Mesenchymal stem cell (in vitro differentiated cells and primary cell): ENCODE results near the gene CORO1C.

Experiments used
- DNase-seq: peaks from one replicate; pipeline ENCODE4 v3.0.0-alpha.2; 2013
- H2AFZ ChIP-seq: one replicate; pipeline ENCODE4 v1.6.1; 2013; ENCODE audit warnings: low read depth, mild to moderate bottlenecking, control low read depth, inconsistent platforms, low read length, moderate library complexity
- H2AK5ac ChIP-seq: 2 replicates; pipeline ENCODE4 v1.6.1; 2013; ENCODE audit warnings: low read length, moderate library complexity, mild to moderate bottlenecking, inconsistent platforms; ENCODE audit not compliant: severe bottlenecking
- H2BK120ac ChIP-seq: one replicate; pipeline ENCODE4 v1.6.1; 2013; ENCODE audit warnings: low read depth, mild to moderate bottlenecking, inconsistent platforms, low read length, moderate library complexity
- H2BK12ac ChIP-seq, 2 experiments: one replicate each; pipeline ENCODE4 v1.6.1; 2013; ENCODE audit warnings: inconsistent platforms in 2 of 2, low read length in 2 of 2, mild to moderate bottlenecking in 2 of 2, moderate library complexity in 2 of 2, control low read depth in 1 of 2
- H2BK15ac ChIP-seq: one replicate; pipeline ENCODE4 v1.6.1; 2013; ENCODE audit warnings: mild to moderate bottlenecking, low read depth, inconsistent platforms; ENCODE audit not compliant: poor library complexity, severe bottlenecking
- H2BK5ac ChIP-seq: 2 replicates; pipeline ENCODE4 v1.6.1; 2013; ENCODE audit warnings: low read depth, mild to moderate bottlenecking, low read length, control low read depth, inconsistent platforms; ENCODE audit not compliant: poor library complexity, severe bottlenecking
- H3K14ac ChIP-seq, 2 experiments: one replicate each; pipeline ENCODE4 v1.6.1; 2013; ENCODE audit warnings: inconsistent platforms in 2 of 2, low read length in 2 of 2, control low read depth in 1 of 2, mild to moderate bottlenecking in 1 of 2, moderate library complexity in 1 of 2
- H3K18ac ChIP-seq, 2 experiments: one replicate each; pipeline ENCODE4 v1.6.1; 2013; ENCODE audit warnings: inconsistent platforms in 2 of 2, low read length in 2 of 2, control low read depth in 1 of 2, low read depth in 1 of 2, mild to moderate bottlenecking in 1 of 2
- H3K23ac ChIP-seq, 2 experiments: one replicate each; pipeline ENCODE4 v1.6.1; 2013; ENCODE audit warnings: inconsistent platforms in 2 of 2, low read length in 2 of 2, mild to moderate bottlenecking in 2 of 2, moderate library complexity in 2 of 2, control low read depth in 1 of 2
- H3K27ac ChIP-seq: 2 replicates; pipeline ENCODE4 v1.5.1; 2013; ENCODE audit warnings: mild to moderate bottlenecking, moderate library complexity, low read length, control low read depth, inconsistent platforms; ENCODE audit not compliant: poor library complexity, severe bottlenecking
- H3K27me3 ChIP-seq, 2 experiments: 2 replicates each; pipeline versions ENCODE4 v1.6.1 to v1.7.0; 2013; ENCODE audit warnings: low read length in 2 of 2, mild to moderate bottlenecking in 2 of 2, moderate library complexity in 2 of 2, control low read depth in 1 of 2, inconsistent platforms in 1 of 2; ENCODE audit not compliant: control insufficient read depth in 1 of 2, insufficient read depth in 1 of 2
- H3K36me3 ChIP-seq, 2 experiments: 2 replicates each; pipeline versions ENCODE4 v1.6.1 to v1.7.0; 2013; ENCODE audit warnings: low read length in 2 of 2, control low read depth in 1 of 2, inconsistent platforms in 1 of 2, low read depth in 1 of 2, mild to moderate bottlenecking in 1 of 2; ENCODE audit not compliant: insufficient read depth in 2 of 2, control insufficient read depth in 1 of 2
- H3K4ac ChIP-seq, 2 experiments: one replicate each; pipeline ENCODE4 v1.6.1; 2013; ENCODE audit warnings: inconsistent platforms in 2 of 2, low read length in 2 of 2, mild to moderate bottlenecking in 2 of 2, moderate library complexity in 2 of 2, control low read depth in 1 of 2, low read depth in 1 of 2
- H3K4me1 ChIP-seq: 2 replicates; pipeline ENCODE4 v1.6.1; 2013; ENCODE audit warnings: low read depth, low read length, control low read depth; ENCODE audit not compliant: control insufficient read depth, insufficient read depth
- H3K4me2 ChIP-seq: 2 replicates; pipeline ENCODE4 v1.6.1; 2013; ENCODE audit warnings: low read length, mild to moderate bottlenecking, inconsistent platforms; ENCODE audit not compliant: poor library complexity, severe bottlenecking
- H3K4me3 ChIP-seq, 2 experiments: 2 replicates each; pipeline versions ENCODE4 v1.5.1 to v1.7.0; 2013; ENCODE audit warnings: low read length in 2 of 2, mild to moderate bottlenecking in 2 of 2, control low read depth in 1 of 2, low read depth in 1 of 2; ENCODE audit not compliant: insufficient read depth in 1 of 2
- H3K79me1 ChIP-seq: replicated peaks from 2 replicates; pipeline ENCODE4 v1.6.1; 2013; ENCODE audit warnings: mild to moderate bottlenecking, control low read depth, low read length, inconsistent platforms; ENCODE audit not compliant: poor library complexity, severe bottlenecking
- H3K9ac ChIP-seq: 2 replicates; pipeline ENCODE4 v1.7.0; 2013; ENCODE audit warnings: mild to moderate bottlenecking, low read length, moderate library complexity
- H3K9me3 ChIP-seq: 2 replicates; pipeline ENCODE4 v1.7.0; 2013; ENCODE audit warnings: mild to moderate bottlenecking, low read length; ENCODE audit not compliant: control insufficient read depth
- H4K8ac ChIP-seq: one replicate; pipeline ENCODE4 v1.6.1; 2013; ENCODE audit warnings: inconsistent platforms, mild to moderate bottlenecking, low read length, moderate library complexity
- H4K91ac ChIP-seq: one replicate; pipeline ENCODE4 v1.6.1; 2013; ENCODE audit warnings: mild to moderate bottlenecking, low read length, inconsistent platforms
- WGBS: methylation state at CpG from one replicate; pipeline ENCODE4 v1.1.7; 2013; ENCODE audit warnings: mixed read lengths; 5-methylcytosine and 5-hydroxymethylcytosine counted together

The CORO1C gene

DNA sequence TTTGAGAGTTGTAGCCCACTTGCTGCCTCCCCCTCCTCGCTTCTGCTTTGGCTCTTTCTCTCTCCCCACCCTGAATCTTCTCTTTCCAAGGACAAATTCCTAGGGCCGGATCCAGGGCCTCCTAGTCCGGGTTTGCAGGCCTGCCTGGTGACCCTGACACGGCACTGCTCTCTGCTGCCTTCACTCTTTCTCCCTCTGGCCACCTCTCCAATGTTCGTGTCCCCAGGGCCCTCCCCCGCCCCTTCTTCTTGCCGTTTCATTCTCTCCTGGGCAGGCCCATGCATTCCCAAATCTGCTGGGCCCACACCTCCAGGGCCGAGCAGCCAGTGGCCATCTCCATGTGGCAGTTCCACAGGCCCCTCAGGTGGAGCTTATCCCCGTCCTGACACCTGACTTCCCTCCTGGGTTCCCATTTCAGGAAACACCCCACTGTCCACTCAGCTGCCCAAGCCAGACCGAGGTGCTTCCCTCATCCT, 34.0 kb upstream of the CORO1C start:
- H3K4me2 ChIP-seq = no peak overlapping the region
- H3K23ac ChIP-seq = no peak overlapping the region
- H2BK15ac ChIP-seq = no peak overlapping the region
- H3K14ac ChIP-seq = no peak overlapping the region
- H2AK5ac ChIP-seq = no peak overlapping the region
- H3K9me3 ChIP-seq = no peaks in the 10 kb centered on the region
- H3K18ac ChIP-seq = no peak overlapping the region
- peaks cover 7% of the 10 kb centered on the region for H3K4me1 ChIP-seq
- no peak overlapping the region for H2BK5ac ChIP-seq
- no peak overlapping the region for H3K9ac ChIP-seq
- no peak overlapping the region for H2BK120ac ChIP-seq
- no peak overlapping the region for H4K91ac ChIP-seq
- no peak overlapping the region for H2AFZ ChIP-seq
- no peak overlapping the region for H4K8ac ChIP-seq
- no peak overlapping the region for H3K4ac ChIP-seq
- WGBS = 66% methylated on average over 10 of the region's 10 CpGs
- H3K27me3 ChIP-seq = peaks cover 0 to 22% of the 10 kb centered on the region in 2 experiments
- no peak overlapping the region for H3K4me3 ChIP-seq
- no peaks in the 10 kb centered on the region for H3K79me1 ChIP-seq
- H3K27ac ChIP-seq = no peak overlapping the region
- H2BK12ac ChIP-seq = no peak overlapping the region
- no peaks in the 10 kb centered on the region for H3K36me3 ChIP-seq
- DNase-seq = no peak

DNA sequence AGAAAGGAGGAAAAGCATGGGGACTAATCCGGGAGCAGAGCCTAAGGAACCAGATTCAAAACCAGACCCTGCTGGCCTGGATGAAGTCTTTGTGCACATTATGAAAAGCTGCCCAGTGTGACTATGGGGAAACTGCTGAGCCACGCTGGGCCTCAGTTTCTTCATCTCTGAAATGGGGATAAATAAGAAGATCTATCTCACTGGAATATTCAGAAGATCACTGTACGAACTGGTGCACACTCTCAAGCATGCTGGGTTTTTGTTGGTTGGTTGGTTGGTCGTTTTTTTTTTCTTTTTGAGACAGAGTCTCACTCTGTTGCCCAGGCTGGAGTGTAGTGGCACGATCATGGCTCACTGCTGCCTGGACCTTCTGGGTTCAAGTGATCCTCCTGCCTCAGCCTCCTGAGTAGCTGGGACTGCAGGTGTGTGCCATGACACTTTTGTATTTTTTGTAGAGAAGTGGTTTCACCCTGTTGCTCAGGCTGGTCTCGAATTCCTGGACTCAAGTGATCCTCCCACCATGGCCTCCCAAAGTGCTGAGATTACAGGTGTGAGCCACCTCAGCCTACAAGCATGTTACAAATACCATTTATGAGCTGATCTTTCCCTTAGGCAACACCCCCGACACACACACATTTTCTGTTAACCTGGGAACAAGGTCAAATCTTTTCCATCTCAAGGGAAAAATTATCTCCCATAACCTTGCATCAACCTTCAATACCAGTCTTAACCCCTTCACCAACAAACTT, 33.4 kb upstream of the CORO1C start:
- Histone ChIP-seq H2BK5ac (no peak overlapping the region), H2BK12ac (no peak overlapping the region), H3K4me1 (peaks cover 7% of the 10 kb centered on the region), H3K79me1 (no peaks in the 10 kb centered on the region), H3K27ac (no peak overlapping the region), H3K23ac (no peak overlapping the region), H3K14ac (no peak overlapping the region), H2AK5ac (no peak overlapping the region), H4K91ac (no peak overlapping the region), H3K9me3 (no peaks in the 10 kb centered on the region), H3K18ac (no peak overlapping the region), H3K4me2 (no peak overlapping the region), H3K4me3 (no peak overlapping the region), H3K9ac (no peak overlapping the region), H3K4ac (no peak overlapping the region), H2BK120ac (no peak overlapping the region), H3K27me3 (peaks cover 0 to 16% of the 10 kb centered on the region in 2 experiments), H2AFZ (no peak overlapping the region), H2BK15ac (no peak overlapping the region), H3K36me3 (no peaks in the 10 kb centered on the region), H4K8ac (no peak overlapping the region)
- WGBS = 89% methylated on average over 7 of the region's 7 CpGs
- DNase-seq = no peak

DNA sequence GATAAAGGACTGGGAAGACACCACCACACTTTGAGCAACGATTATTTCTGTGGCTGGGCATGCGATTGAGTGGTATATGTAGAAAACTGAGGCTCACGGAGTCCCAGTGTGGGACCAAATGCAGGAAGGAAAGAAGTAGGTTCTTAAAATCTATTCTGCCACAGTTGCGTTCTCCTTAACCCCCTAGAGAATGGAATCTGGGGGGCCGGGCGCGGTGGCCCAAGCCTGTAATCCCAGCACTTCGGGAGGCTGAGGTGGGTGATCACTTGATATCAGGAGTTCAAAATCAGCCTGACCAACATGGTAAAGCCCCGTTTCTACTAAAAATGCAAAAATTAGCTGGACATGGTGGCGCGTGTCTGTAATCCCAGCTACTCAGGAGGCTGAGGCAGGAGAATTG, 29.9 kb upstream of the CORO1C start:
- Histone ChIP-seq H4K8ac (no peak overlapping the region), H3K4me3 (no peak overlapping the region), H2BK120ac (no peak overlapping the region), H2BK15ac (no peak overlapping the region), H3K23ac (no peak overlapping the region), H2AK5ac (no peak overlapping the region), H3K18ac (no peak overlapping the region), H4K91ac (no peak overlapping the region), H3K27ac (no peak overlapping the region), H3K9me3 (no peaks in the 10 kb centered on the region), H3K27me3 (no peaks in the 10 kb centered on the region), H3K4ac (no peak overlapping the region), H3K4me2 (no peak overlapping the region), H2AFZ (no peak overlapping the region), H3K9ac (no peak overlapping the region), H3K14ac (no peak overlapping the region), H3K79me1 (no peaks in the 10 kb centered on the region), H3K4me1 (no peaks in the 10 kb centered on the region), H3K36me3 (no peaks in the 10 kb centered on the region), H2BK5ac (no peak overlapping the region), H2BK12ac (no peak overlapping the region)
- 95% methylated on average over 11 of the region's 11 CpGs for WGBS
- no peak for DNase-seq

DNA sequence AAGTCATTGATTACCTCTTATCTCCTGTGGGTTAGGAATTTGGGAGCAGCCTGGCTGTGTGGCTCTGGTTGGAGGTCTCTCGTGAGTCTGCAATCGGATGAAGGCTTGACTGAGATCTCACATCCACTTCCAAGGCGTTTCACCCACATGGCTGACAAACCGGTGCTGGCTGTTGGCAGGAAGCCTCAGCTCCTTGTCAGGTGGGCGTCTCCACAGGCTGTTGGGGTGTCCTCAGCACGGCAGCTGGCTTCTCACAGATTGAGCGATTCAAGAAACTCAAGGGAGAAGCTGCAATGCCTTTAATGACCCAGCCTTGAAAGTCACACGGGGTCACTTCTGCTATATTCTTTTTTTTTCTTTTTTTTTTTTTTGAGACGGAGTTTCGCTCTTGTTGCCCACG, 28.6 kb upstream of the CORO1C start:
- Histone ChIP-seq H2AFZ (no peak overlapping the region), H3K4me2 (no peak overlapping the region), H3K36me3 (no peaks in the 10 kb centered on the region), H3K4ac (no peak overlapping the region), H3K14ac (no peak overlapping the region), H3K9me3 (no peaks in the 10 kb centered on the region), H2BK15ac (no peak overlapping the region), H3K27ac (no peak overlapping the region), H3K9ac (no peak overlapping the region), H3K4me1 (no peaks in the 10 kb centered on the region), H2BK120ac (no peak overlapping the region), H2AK5ac (no peak overlapping the region), H3K27me3 (no peaks in the 10 kb centered on the region), H3K23ac (no peak overlapping the region), H4K8ac (no peak overlapping the region), H2BK5ac (no peak overlapping the region), H3K4me3 (no peak overlapping the region), H3K18ac (no peak overlapping the region), H2BK12ac (no peak overlapping the region), H4K91ac (no peak overlapping the region), H3K79me1 (no peaks in the 10 kb centered on the region)
- DNase-seq = no peak
- 93% methylated on average over 11 of the region's 11 CpGs for WGBS
